Stomach (tissue), 4 donors: ENCODE results near the gene CSRP1.

ENCODE experiments used
- POLR2A ChIP-seq, 4 donors: fragments of 450-650 bp; IDR thresholded peaks; one replicate each; pipeline ENCODE4 v1.6.1; 2016; ENCODE audit warnings: antibody characterized with exemption in 4 of 4, control low read depth in 2 of 4, mild to moderate bottlenecking in 1 of 4, moderate library complexity in 1 of 4
- TF ChIP-seq, protein P1 (sequence below), 7 experiments: fragments of 450-650 bp in 4 of 7; fragments of 200-600 bp in 3 of 7; sonication (generic) in 3 of 7; IDR thresholded peaks; one replicate each; pipeline ENCODE4 v1.5.1; 2016 to 2019; ENCODE audit warnings: antibody characterized with exemption in 7 of 7, control low read depth in 2 of 7, mild to moderate bottlenecking in 1 of 7

DNA sequence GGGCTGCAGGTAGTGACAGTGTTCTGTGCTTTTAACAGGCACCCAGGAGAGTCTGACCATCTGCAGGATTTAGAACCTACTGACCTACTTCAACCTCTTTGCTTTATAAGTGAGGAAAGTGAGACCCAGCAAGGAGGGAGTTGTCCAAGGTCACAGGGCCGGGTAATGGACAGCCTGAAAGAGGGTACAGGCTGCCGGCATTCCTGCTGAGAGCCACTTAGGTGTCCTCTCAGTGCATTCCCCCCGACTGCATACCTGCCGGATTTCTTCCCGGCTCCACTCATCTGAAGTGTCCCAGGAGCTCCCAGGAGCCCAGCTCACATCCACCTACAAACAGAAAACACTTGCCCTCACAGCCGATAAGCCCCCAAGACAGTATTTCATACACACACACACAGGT lies 51.8 kb downstream of the CSRP1 start:
- TF ChIP-seq POLR2A (IDR thresholded peaks at IDR 0.05) = no peak
- TF ChIP-seq, protein P1, sequence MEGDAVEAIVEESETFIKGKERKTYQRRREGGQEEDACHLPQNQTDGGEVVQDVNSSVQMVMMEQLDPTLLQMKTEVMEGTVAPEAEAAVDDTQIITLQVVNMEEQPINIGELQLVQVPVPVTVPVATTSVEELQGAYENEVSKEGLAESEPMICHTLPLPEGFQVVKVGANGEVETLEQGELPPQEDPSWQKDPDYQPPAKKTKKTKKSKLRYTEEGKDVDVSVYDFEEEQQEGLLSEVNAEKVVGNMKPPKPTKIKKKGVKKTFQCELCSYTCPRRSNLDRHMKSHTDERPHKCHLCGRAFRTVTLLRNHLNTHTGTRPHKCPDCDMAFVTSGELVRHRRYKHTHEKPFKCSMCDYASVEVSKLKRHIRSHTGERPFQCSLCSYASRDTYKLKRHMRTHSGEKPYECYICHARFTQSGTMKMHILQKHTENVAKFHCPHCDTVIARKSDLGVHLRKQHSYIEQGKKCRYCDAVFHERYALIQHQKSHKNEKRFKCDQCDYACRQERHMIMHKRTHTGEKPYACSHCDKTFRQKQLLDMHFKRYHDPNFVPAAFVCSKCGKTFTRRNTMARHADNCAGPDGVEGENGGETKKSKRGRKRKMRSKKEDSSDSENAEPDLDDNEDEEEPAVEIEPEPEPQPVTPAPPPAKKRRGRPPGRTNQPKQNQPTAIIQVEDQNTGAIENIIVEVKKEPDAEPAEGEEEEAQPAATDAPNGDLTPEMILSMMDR (IDR thresholded peaks at IDR 0.05) = no peak
